HG02759 (cell line): ENCODE measurements around the gene SLC26A6.

Source experiments
- ATAC-seq: cut with Tn5 transposase; IDR thresholded peaks from one replicate; pipeline ENCODE4 v1.9.1; 2021; ENCODE audit warnings: mild to moderate bottlenecking, moderate library complexity; ENCODE audit not compliant: unreplicated experiment

Gene SLC26A6

GRCh38 chr3:48600711-48601621 lies 34.3 kb downstream of the SLC26A6 start:
- ATAC-seq, result no peak

GRCh38 chr3:48599509-48600285 lies 35.6 kb downstream of the SLC26A6 start:
- no peak for ATAC-seq

GRCh38 chr3:48599077-48599501 lies 36.2 kb downstream of the SLC26A6 start:
- no peak for ATAC-seq

GRCh38 chr3:48598323-48599076 lies 36.8 kb downstream of the SLC26A6 start:
- no peak for ATAC-seq

- no peak for ATAC-seq
These were observed 37.9 kb downstream of the SLC26A6 start for GRCh38 chr3:48597408-48597800.

GRCh38 chr3:48596676-48597407 lies 38.4 kb downstream of the SLC26A6 start:
- no peak for ATAC-seq

- no peak for ATAC-seq
These were observed 39.1 kb downstream of the SLC26A6 start for GRCh38 chr3:48596157-48596556.

- no peak for ATAC-seq
These were observed 39.6 kb downstream of the SLC26A6 start for GRCh38 chr3:48595526-48596121.

GRCh38 chr3:48595075-48595525 lies 40.2 kb downstream of the SLC26A6 start, which contains the start of gene COL7A1:
Gene COL7A1 (minus strand): TSS chr3:48595329. CDS start chr3:48595159, 170 bp downstream.
- no peak for ATAC-seq

GRCh38 chr3:48594417-48595049 lies 40.7 kb downstream of the SLC26A6 start:
- ATAC-seq, result no peak

GRCh38 chr3:48593337-48593736 lies 41.9 kb downstream of the SLC26A6 start:
- ATAC-seq, result no peak

- ATAC-seq, result no peak
These were observed 42.7 kb downstream of the SLC26A6 start for GRCh38 chr3:48592519-48593087.

GRCh38 chr3:48591886-48592518 lies 43.3 kb downstream of the SLC26A6 start:
- ATAC-seq, result no peak

- ATAC-seq, result no peak
These were observed 43.8 kb downstream of the SLC26A6 start for GRCh38 chr3:48591436-48591835.

GRCh38 chr3:48588230-48588629 lies 47.0 kb downstream of the SLC26A6 start:
- no peak for ATAC-seq

GRCh38 chr3:48587686-48588085 lies 47.6 kb downstream of the SLC26A6 start:
- ATAC-seq, result no peak

GRCh38 chr3:48585411-48585810 lies 49.9 kb downstream of the SLC26A6 start:
- ATAC-seq, result no peak

GRCh38 chr3:48584836-48585235 lies 50.4 kb downstream of the SLC26A6 start:
- no peak for ATAC-seq
